NCI-H1417 treated with DMSO at 0.1 percent for 48 hours (cell line): ENCODE data around the gene KCNT2.
A peak's percentile ranks its signal among the peaks of the same experiment; 100 is the strongest.
"Not testable (repeated sequence)": the region's sequence is repeated elsewhere in the genome, so short reads cannot be mapped to it uniquely, and the experiment has no call there.

Source experiments
- DNase-seq: peaks from one replicate; lab custom pipeline; 2025; lab: John Stamatoyannopoulos, UW

The KCNT2 gene

GRCh38 chr1:196513821-196514220, 94.4 kb downstream of the KCNT2 start:
- no peak for DNase-seq

DNA sequence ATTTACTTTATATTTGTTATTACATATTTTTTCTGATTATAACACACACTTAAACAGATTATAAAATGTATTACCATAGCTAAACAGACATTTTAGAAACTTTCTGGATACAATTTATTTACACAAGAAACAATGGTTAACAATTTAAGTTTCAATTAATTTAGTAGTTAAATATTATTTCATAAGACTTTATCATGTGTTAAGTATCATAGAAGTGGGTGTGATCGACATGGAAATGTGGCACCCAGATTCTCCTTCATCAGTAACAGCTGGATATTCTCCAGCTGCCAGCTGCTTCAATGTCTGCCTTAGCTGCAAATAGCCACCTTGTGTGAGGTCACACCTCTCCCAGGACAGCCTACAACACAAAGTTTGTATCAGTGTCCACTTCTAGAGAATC, 97.8 kb downstream of the KCNT2 start:
- no peak for DNase-seq

- DNase-seq: not testable (repeated sequence)
These were observed 104.0 kb downstream of the KCNT2 start for GRCh38 chr1:196504224-196504623.

- DNase-seq: no peak
These were observed 105.8 kb downstream of the KCNT2 start for GRCh38 chr1:196502437-196502836.

- no peak for DNase-seq
These were observed 106.3 kb downstream of the KCNT2 start for GRCh38 chr1:196501760-196502428.

GRCh38 chr1:196497817-196498216, 110.4 kb downstream of the KCNT2 start:
- DNase-seq: no peak

GRCh38 chr1:196494766-196495165, 113.5 kb downstream of the KCNT2 start:
- DNase-seq: no peak

DNA sequence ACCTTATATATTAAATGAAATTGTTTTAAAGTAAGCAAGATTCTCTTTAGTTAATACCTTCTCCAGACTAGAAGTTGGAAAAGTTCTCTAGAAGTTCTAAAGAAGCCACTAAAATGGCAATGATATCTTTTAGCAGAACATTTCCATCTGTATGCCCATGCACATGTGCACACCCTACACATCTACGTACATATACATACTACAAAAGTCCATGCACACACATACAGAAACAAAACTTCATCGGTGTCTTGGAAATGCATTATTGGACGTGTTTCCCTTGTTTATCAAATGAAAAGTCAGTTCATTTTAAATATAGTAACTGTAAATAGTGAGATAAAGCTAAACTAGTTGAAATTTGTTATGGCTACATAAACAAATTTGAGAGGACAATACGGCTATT, 114.4 kb downstream of the KCNT2 start:
- no peak for DNase-seq

DNA sequence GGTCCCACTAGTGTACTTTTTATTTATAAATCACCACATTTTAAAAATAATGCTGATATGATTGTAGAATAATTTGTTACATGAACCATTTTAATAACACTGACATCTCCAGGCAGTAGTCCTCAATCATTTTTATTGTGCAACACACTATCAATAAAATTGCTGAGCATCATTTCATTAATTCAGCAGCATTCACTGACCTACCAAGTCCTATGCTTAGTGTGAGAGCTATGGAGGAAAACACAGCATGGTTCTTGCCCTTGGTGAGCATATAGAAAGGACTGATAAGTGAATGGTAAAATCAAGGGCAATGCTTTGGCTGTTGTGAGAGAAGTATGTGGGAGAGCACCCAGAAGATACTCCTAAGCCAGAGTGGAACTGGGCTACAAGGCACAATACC, 119.7 kb downstream of the KCNT2 start:
- DNase-seq: no peak

DNA sequence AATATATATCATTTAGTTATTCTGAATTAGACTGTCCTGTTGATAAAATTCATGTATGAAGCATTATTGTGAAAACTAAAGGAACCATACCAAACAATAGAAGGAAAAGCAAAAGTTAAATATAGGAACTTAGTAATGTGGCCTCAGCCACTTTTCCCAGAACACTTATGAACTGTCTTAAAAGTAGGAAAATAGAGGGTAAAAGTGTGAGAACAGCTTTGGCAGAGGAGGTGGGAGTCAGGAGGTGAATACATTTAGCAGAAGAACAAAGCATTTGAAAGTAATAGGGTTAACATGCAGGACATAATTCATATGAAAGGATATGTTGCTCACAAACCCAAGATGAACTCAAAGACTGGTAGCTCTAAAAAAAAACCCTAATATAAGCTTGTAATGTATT, 121.9 kb downstream of the KCNT2 start:
- DNase-seq: no peak

DNA sequence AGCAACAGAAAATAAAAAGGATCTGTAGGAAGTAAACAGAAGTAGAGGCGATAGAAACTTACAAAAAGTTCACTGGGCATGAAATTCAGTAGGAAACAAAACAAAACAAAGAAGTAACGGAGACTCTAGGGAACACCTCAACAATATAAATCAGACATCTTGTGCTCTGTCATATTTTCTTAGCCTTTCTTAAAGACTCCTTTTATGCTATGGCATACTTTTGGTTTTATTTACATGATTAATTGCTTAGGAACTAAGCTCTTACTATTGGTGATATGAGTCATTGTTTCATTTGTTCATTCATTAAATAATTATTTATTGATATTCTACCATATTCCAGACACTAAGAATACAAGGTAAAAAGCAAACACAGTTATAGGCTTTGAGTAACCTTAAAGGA, 126.6 kb downstream of the KCNT2 start:
- no peak for DNase-seq

DNA sequence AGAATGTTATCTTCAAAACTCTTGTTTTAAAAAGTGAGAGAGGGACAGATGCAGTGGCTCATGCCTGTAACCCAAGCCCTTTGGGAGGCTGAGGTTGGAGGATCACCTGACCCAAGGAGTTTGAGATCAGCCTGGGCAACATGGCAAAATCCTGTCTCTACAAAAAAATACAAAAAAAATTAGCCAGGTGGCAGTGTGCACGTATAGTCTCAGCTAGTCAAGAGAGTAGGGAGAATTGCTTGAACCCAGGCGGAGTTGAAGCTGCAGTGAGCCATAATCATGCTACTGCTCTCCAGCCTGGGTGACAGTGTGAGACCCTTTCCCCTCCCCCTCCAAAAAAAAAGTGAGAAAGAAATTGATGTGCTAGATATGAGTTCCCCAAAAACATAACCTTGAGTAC, 131.0 kb downstream of the KCNT2 start:
- DNase-seq: no peak

- no peak for DNase-seq
These were observed 140.9 kb downstream of the KCNT2 start for GRCh38 chr1:196467230-196467925.

- DNase-seq: no peak
These were observed 141.6 kb downstream of the KCNT2 start for GRCh38 chr1:196466654-196467053.

DNA sequence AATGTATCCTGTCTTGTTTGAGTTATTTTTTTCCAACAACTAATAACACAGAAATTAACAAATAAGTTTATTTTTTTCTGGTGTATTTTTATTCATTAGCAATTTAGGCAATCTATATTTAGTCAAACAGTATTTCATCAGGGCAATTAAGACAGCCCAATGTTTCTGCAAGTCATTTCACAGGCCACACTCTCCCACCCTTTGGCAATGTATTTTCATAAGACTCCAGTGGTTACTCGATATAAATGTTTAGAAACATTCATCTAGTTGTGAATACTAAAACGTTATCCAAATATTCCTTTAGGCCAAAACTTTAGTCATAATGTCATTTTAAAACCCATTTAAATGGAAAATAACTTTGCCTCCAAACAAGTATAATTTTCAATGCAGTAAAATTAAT, 142.1 kb downstream of the KCNT2 start:
- DNase-seq: no peak

DNA sequence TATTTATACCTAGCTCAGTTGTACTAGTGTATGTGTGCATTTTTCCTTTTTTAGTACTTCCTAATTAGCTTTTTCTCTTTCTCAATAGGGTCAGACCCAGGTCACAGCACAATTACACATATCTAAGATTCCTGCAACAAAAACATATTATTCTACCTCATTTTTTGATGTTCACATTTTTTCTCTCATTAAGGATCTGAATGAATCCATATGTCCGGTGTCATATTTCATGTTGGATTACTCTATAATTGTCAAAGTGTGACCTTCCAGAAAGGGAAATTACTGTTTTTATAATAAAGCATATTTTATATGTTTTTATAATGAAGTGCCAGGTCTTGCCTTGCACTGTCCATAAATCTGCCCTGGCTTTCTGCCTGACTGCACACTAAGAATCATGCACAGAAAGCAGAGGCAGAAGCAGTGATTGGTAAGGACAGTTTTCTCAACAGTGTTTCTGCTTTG, 143.7 kb downstream of the KCNT2 start:
- peak; percentile 11 for DNase-seq

- DNase-seq: no peak
These were observed 146.2 kb downstream of the KCNT2 start for GRCh38 chr1:196462086-196462485.

DNA sequence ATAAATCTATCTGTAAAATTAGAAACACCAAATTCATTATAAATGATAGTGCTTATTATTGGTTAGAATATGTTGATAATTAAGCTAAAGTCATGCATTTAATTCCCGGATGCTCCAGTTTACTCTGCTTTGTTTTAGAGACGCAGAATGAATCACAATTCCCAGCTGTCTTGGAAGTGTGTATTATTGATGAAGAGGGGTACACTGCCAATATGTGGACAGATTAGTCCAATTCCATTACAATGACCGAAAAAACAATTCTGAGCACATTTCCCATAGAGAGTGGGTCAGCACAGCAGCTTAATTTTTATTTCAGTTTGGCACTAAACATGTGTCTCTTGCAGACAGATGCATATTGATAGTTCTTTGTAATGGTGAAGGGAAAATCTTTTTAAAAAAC, 146.7 kb downstream of the KCNT2 start:
- DNase-seq: no peak

- DNase-seq: no peak
These were observed 148.9 kb downstream of the KCNT2 start for GRCh38 chr1:196459383-196459782.

DNA sequence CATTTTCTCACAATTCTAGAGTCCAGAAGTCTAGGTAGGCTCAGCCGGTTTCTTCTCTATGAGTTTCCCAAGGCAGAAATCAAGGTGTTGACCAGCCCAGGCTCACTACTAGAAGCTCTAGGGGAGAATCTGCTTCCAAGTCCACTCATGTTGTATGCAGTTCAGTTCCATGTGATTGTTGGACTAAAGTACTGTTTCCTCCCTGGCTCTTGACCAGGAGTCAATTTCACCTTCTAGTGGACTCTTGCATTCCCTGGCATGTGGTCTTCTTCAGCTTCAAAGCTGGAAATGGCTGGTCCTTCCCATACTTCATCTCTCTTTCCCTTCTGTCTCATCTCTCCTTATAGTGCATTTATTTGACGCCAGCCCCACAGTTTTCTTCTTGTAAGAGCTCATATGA, 153.4 kb downstream of the KCNT2 start:
- no peak for DNase-seq

- no peak for DNase-seq
These were observed 157.1 kb downstream of the KCNT2 start for GRCh38 chr1:196451103-196451502.

- no peak for DNase-seq
These were observed 157.8 kb downstream of the KCNT2 start for GRCh38 chr1:196450143-196451095.

GRCh38 chr1:196449460-196449859, 158.8 kb downstream of the KCNT2 start:
- no peak for DNase-seq
